Hypothalamus (tissue), 51 donors: ENCODE results near the gene ESPNL.

Experiments
- DNase-seq, 51 donors: peaks; one replicate each; lab custom pipeline; 2025; lab: John Stamatoyannopoulos, UW

The ESPNL gene

GRCh38 chr2:238126775-238127164 is 26.6 kb downstream of the ESPNL start:
- DNase-seq: no peak

GRCh38 chr2:238127165-238128060 is 27.3 kb downstream of the ESPNL start:
- DNase-seq: no peak

GRCh38 chr2:238128061-238128440 is 27.9 kb downstream of the ESPNL start:
- no peak for DNase-seq

- no peak for DNase-seq
These were observed 28.4 kb downstream of the ESPNL start for GRCh38 chr2:238128534-238129001.

GRCh38 chr2:238129166-238130010 is 29.2 kb downstream of the ESPNL start:
- DNase-seq: no peak

GRCh38 chr2:238130111-238130695 is 30.1 kb downstream of the ESPNL start:
- no peak for DNase-seq

- DNase-seq: no peak
These were observed 30.8 kb downstream of the ESPNL start for GRCh38 chr2:238130696-238131628.

GRCh38 chr2:238131761-238132462 is 31.8 kb downstream of the ESPNL start:
- no peak for DNase-seq

- DNase-seq: no peak
These were observed 32.6 kb downstream of the ESPNL start for GRCh38 chr2:238132463-238133450.

- DNase-seq: no peak
These were observed 33.6 kb downstream of the ESPNL start for GRCh38 chr2:238133499-238134392.

- DNase-seq: no peak
These were observed 34.2 kb downstream of the ESPNL start for GRCh38 chr2:238134393-238134785.

- DNase-seq: no peak
These were observed 35.5 kb downstream of the ESPNL start for GRCh38 chr2:238135601-238136150.

GRCh38 chr2:238136820-238137537 is 36.8 kb downstream of the ESPNL start:
- DNase-seq: peak in 2 of 51 donors; percentile 23 to 34

GRCh38 chr2:238137885-238138284 is 37.7 kb downstream of the ESPNL start:
- no peak for DNase-seq

- DNase-seq: no peak
These were observed 38.4 kb downstream of the ESPNL start, which contains the start of gene KLHL30 for GRCh38 chr2:238138331-238139195. Gene KLHL30 (plus strand): TSS chr2:238138668. CDS start chr2:238140755, 2,087 bp downstream.
